ENCODE results near the gene ZSCAN20. TPM values are rescaled to one million over a fixed set of nuclear protein-coding genes. Genes with fewer than 3 reads are reported as not detected.

ZSCAN20 gene
- polyA plus RNA-seq, 1 donor (not counting 4 experiments of a cell fraction or from before 2014, with no cell fraction given), result 3.1 TPM

DNA sequence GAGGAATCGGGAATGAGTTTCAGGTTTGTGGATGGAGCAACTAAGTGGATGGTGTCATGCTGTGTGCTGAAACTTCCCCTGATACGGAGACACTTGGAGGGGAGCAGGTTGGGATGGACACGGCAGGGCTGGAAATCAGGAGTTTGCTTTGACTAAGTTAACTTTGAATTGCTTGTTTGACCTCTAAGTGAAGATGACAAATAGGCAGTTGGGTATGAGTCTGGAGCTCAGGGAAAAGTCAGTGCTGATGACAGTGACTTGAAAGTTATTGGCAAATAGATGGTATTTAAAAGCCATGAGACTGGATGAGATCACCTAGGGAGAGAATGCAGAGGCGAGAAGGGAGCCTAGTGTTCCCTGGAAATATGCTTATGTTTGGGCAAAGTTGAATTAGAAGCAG is 12.8 kb upstream of the ZSCAN20 start:
- Histone ChIP-seq H4K20me1 (ENCODE audit: control insufficient read depth, extremely low read depth, insufficient read depth, low read length) (no peaks in the 10 kb centered on the region), H3K4me1 (ENCODE audit: control insufficient read depth, extremely low read depth, insufficient read depth, low read length) (peaks cover 27% of the 10 kb centered on the region), H3K9ac (ENCODE audit: control insufficient read depth, extremely low read depth, insufficient read depth, low read length) (no peak overlapping the region), H3K9me3 (ENCODE audit: control insufficient read depth, low read depth, low read length) (no peaks in the 10 kb centered on the region), H3K4me3 (ENCODE audit: control insufficient read depth in 2 of 3, extremely low read depth in 1 of 3, insufficient read depth in 2 of 3, low read depth in 1 of 3, low read length in 3 of 3) (no peak overlapping the region), H3K4me2 (ENCODE audit: control insufficient read depth, extremely low read depth, insufficient read depth, low read depth, low read length) (peak overlapping the region; percentile 61), H3K27ac (ENCODE audit: control insufficient read depth, insufficient read depth, low read length) (peak overlapping the region; percentile 36), H3K27me3 (ENCODE audit: control insufficient read depth, extremely low read depth, insufficient read depth, low read length) (no peaks in the 10 kb centered on the region), H2AFZ (ENCODE audit: control insufficient read depth, low read length) (no peak overlapping the region), H3K79me2 (ENCODE audit: control insufficient read depth, insufficient read depth, low read length) (no peaks in the 10 kb centered on the region), H3K9me1 (ENCODE audit: control insufficient read depth, extremely low read depth, insufficient read depth, low read length) (peaks cover 2% of the 10 kb centered on the region), H3K36me3 (ENCODE audit: control insufficient read depth in 2 of 2, extremely low read depth in 1 of 2, insufficient read depth in 2 of 2, low read length in 2 of 2) (no peaks in the 10 kb centered on the region)
- FAIRE-seq (no peak), DNase-seq (ENCODE audit: low read depth, low spot score) (no peak)
- TF ChIP-seq, protein P1, sequence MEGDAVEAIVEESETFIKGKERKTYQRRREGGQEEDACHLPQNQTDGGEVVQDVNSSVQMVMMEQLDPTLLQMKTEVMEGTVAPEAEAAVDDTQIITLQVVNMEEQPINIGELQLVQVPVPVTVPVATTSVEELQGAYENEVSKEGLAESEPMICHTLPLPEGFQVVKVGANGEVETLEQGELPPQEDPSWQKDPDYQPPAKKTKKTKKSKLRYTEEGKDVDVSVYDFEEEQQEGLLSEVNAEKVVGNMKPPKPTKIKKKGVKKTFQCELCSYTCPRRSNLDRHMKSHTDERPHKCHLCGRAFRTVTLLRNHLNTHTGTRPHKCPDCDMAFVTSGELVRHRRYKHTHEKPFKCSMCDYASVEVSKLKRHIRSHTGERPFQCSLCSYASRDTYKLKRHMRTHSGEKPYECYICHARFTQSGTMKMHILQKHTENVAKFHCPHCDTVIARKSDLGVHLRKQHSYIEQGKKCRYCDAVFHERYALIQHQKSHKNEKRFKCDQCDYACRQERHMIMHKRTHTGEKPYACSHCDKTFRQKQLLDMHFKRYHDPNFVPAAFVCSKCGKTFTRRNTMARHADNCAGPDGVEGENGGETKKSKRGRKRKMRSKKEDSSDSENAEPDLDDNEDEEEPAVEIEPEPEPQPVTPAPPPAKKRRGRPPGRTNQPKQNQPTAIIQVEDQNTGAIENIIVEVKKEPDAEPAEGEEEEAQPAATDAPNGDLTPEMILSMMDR (optimal IDR thresholded peaks at IDR 0.05 in 1 of 3, IDR thresholded peaks at IDR 0.05 in 1 of 3, conservative IDR thresholded peaks at IDR 0.05 in 1 of 3; ENCODE audit: extremely low read depth in 1 of 3, insufficient read depth in 2 of 3, low read length in 3 of 3), result no peak
- no peak for TF ChIP-seq EZH2 (IDR thresholded peaks at IDR 0.05; ENCODE audit: low read length)
- dilution Hi-C loops (cut with MboI; ENCODE audit: extremely low pct_ligation_motif_present, low sequenced_read_pairs), result no loop called here

DNA sequence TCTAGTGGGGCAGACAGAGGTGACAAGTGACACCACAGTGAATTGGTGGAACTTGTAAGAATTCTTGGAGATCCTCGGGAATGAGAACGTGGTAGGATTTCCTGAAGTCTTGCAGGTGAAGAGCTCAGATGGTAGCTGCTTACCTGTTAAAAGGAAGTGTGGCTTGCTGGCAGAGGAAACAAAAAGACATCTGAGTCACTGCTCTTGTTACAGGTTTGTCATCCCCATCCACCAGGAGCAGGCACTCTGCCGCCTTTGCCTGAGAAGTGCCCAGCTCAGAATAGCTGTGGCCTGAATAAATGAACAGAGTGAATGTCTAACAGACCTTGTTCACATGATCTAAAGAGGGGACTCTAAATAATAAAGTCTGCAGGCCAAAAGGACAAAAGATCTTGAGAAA is 12.3 kb upstream of the ZSCAN20 start:
- Histone ChIP-seq H3K79me2 (ENCODE audit: control insufficient read depth, insufficient read depth, low read length) (no peaks in the 10 kb centered on the region), H3K4me3 (ENCODE audit: control insufficient read depth in 2 of 3, extremely low read depth in 1 of 3, insufficient read depth in 2 of 3, low read depth in 1 of 3, low read length in 3 of 3) (no peak overlapping the region), H3K4me2 (ENCODE audit: control insufficient read depth, extremely low read depth, insufficient read depth, low read depth, low read length) (peak overlapping the region; percentile 61), H3K9me1 (ENCODE audit: control insufficient read depth, extremely low read depth, insufficient read depth, low read length) (peaks cover 2% of the 10 kb centered on the region), H2AFZ (ENCODE audit: control insufficient read depth, low read length) (no peak overlapping the region), H3K27ac (ENCODE audit: control insufficient read depth, insufficient read depth, low read length) (peak overlapping the region; percentile 36), H3K27me3 (ENCODE audit: control insufficient read depth, extremely low read depth, insufficient read depth, low read length) (no peaks in the 10 kb centered on the region), H3K4me1 (ENCODE audit: control insufficient read depth, extremely low read depth, insufficient read depth, low read length) (peaks cover 27% of the 10 kb centered on the region), H4K20me1 (ENCODE audit: control insufficient read depth, extremely low read depth, insufficient read depth, low read length) (no peaks in the 10 kb centered on the region), H3K9ac (ENCODE audit: control insufficient read depth, extremely low read depth, insufficient read depth, low read length) (no peak overlapping the region), H3K9me3 (ENCODE audit: control insufficient read depth, low read depth, low read length) (no peaks in the 10 kb centered on the region), H3K36me3 (ENCODE audit: control insufficient read depth in 2 of 2, extremely low read depth in 1 of 2, insufficient read depth in 2 of 2, low read length in 2 of 2) (no peaks in the 10 kb centered on the region)
- TF ChIP-seq, protein P1 (optimal IDR thresholded peaks at IDR 0.05 in 1 of 3, IDR thresholded peaks at IDR 0.05 in 1 of 3, conservative IDR thresholded peaks at IDR 0.05 in 1 of 3; ENCODE audit: extremely low read depth in 1 of 3, insufficient read depth in 2 of 3, low read length in 3 of 3), result peak in 1 of 3 experiments; percentile 4
- TF ChIP-seq EZH2 (IDR thresholded peaks at IDR 0.05; ENCODE audit: low read length), result no peak
- dilution Hi-C loops (cut with MboI; ENCODE audit: extremely low pct_ligation_motif_present, low sequenced_read_pairs), result no loop called here
- FAIRE-seq (peak; percentile 95), DNase-seq (ENCODE audit: low read depth, low spot score) (no peak)

Data from keratinocyte (primary cell).